SIG-M5 treated with dmso at 0.1 percent for 504 hours (cell line): ENCODE measurements around the gene SLC9A8.

Experiments
- DNase-seq: peaks from one replicate; lab custom pipeline; 2025; ENCODE audit not compliant: unreplicated experiment; lab: John Stamatoyannopoulos, UW

Gene SLC9A8

DNA sequence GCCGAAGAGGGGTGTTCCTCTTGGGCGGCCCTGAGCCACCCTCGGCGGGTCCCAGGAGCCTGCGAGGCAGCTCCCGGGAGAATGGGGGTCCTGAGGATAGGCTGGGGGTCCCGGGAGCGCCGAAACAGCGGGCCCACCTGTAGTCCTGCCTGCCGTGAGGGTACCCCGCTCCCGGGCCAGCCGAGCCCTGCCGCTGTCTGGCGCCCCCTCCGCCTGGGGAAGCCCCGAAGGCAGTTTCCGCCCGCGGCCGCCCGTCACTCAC is 102.4 kb downstream of the SLC9A8 start:
- no peak for DNase-seq

DNA sequence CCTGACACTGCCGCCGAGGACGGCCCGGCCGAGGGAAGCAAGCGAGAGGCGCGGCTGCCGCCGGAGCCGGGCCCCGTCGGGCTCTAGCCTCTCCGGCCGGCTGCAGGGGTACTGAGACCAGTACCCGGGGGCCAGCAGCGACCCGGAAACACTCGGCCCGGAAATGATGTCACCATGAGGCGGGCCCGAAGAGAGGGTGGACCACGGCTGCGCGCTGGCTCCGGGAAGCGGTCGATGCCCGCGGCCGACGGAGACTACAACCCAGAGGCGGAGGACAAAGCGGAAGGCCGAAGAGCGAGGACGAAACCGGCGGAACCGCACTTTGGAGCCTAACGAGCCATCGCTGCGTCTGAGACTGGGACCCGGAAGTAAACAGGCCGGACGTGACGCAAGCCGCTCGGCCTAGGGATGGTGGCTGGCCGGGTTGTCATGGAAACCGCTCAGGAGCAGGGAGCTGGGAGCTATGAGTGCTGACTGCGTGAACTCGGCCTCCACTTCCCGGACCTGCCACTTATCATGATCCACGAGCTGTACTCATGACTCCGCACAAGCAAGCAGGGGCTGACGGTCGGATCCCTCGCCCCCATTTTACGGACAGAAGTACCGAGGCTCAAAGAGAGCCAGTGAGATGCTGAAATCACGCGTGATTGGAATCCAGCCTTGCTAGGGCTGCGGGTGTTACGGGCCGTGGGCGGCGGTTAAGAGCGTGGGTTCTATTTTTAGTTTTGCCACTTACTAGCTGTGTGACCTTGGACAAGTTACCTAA is 102.9 kb downstream of the SLC9A8 start, which contains the start of gene SPATA2:
Gene SPATA2 (minus strand): TSS at position 150 of the 766 bp plus-strand sequence. CDS start 7,039 bp downstream, outside the sequence.
- peak; percentile 95 for DNase-seq

DNA sequence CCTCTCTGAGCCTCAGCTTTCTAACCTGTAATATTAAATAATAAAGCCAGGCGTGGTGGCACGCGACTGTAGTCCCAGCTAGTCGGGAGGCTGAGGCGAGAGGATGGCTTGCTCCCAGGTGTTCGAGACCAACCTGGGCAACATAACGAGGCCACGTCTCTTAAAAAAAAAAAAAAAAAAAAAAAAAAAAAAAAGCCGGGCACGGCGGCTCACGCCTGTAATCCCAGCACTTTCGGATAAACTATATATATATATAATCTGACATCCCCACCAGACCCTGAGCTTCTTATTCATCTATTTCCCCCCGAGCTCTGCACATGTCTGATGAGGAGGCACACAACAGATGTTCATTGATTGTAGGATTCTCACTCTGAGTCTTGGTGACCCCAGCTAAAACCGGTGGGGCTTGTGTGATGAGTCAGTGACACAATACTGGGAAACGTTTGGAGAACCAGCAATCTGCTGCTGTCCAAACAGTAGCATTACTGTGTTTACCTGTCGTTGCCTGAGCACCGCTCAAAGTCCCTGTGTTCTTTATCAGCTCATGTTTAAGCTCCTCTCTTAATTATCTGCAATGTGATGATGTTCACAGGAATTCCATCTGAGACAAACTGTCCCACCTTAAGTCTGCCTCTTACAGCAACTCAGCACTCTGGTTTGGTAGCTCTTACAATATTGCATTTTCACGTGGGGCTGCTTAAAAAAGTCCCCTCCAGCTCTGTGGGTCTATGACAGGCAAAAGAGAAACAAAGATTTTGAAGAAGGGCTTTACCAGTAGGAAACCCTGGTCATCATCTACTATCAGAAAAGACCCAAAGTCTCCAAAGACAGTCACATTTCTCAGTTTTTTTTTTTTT is 103.7 kb downstream of the SLC9A8 start:
- peak; percentile 72 for DNase-seq

DNA sequence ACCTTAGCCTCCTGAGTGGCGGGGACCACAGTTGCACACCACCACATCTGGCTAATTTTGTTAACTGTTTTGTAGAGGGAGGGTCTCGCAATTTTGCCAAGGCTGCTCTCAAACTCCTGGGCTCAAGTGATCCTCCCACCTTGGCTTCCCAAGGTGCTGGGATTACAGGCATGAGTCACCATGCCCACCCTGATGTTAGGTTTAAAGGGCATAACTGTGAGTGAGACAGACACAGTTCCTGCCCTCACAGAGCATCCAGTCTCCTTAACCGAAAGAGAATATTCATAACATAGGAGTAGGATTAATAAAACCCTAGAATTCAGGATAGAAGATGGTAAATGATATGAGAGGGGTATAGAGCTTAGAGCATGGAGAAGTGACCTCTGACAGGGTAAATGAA is 105.8 kb downstream of the SLC9A8 start:
- DNase-seq, result no peak

DNA sequence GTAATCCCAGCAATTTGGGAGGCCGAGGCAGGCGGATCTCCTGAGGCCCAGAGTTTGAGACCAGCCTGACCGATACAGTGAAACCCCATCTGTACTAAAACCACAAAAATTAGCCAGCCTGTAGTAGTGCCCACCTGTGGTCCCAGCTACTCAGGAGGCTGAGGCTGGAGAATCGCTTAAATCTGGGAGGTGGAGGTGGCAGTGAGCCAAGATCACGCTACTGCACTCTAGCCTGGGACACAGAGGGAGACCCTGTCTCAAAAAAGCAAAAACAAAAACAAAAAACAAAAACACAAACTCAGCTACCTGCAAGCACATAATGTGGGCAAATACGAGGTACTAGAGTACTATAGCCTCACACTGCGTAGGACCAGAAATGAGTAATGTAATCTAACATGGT is 106.4 kb downstream of the SLC9A8 start:
- no peak for DNase-seq

DNA sequence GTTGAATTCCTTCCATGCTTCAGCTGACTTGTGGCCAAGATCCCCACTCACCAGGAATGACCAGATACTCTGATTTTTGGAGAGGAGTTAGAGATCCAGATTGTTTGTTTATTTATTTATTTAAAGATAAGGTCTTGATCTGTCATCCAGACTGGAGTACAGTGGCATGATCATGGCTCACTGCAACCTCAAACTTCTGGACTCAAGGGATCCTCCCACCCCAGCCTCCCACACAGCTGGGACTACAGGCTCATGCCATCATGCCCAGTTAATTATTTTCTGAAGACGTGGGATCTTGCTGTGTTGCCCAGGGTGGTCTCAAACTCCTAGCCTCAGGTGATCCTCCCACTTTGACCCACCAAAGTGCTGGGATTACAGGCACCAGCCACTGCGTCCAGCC is 106.8 kb downstream of the SLC9A8 start:
- DNase-seq, result no peak

DNA sequence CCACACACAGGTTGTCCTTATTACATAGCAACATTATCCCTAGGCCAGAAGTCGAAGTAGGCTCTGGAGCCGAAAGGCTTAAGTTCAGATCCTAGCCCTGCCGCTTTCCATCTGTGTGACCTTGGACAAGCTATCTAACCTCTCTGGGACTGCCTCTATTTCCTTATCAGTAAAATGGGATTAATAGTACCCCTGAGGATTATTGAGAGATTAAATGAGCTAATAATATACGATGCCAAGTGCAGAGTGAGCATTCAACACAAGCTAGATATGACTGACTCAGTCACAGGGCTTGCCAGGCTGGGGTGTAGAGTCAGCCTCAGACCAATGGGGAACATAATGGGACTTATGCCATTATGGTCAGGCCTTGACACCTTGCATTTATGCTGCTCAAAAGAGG is 111.6 kb downstream of the SLC9A8 start:
- DNase-seq, result no peak

DNA sequence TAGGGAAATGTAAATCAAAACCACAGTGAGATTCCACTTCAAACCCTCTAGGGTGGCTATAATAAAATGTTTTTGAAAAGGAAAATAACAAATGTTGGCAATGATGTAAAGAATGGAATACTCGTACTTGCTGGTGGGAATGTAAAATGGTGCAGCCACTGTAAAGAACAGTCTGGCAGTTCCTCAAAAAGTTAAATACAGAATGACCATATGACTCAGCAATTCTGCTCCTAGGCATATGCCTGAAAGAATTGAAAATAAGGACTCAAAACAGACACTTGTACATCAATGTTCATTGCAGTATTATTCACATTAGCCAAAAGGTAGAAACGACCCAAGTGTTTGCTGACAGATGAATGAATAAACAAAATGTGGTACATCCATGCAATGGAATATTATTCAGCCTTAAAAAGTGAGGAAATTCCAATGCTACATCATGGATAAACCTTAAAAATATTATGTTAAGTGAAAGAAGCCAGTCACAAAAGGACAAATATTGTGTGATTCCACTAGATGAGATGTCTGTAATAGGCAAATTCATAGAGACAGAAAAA is 113.3 kb downstream of the SLC9A8 start:
- DNase-seq, result peak; percentile 36

DNA sequence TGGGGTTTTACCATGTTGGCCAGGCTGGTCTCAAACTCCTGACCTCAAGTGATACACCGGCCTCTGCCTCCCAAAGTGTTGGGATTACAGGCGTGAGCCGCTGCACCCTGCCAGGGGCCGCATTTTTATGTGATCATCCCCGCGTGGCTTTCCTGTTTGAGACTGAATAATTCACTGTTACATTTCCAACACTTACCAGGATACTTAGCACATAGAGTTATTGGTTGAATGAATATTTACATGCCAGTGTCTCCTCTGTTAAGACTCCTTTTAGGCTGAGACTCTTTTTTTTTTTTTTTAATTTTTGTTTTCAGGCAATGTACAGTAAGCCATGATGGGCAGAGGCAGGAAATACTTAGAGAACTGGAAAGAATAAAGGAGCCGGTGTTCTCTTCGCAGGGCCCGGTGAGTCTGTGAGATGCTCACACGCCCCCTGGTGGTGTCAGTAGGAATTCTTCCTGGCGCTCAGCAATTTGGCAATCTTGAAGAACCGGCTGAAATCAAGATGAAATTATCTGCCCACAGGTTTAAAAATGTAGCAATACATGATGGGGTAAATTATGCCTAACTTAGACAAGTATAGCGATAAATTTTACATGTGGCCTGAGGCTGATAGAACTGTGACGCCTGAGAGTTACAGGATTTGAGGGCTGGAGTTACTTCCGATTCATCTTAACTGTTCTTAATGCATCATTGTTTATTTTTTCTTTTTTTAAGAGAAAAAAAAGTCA is 115.9 kb downstream of the SLC9A8 start:
- peak; percentile 91 for DNase-seq

DNA sequence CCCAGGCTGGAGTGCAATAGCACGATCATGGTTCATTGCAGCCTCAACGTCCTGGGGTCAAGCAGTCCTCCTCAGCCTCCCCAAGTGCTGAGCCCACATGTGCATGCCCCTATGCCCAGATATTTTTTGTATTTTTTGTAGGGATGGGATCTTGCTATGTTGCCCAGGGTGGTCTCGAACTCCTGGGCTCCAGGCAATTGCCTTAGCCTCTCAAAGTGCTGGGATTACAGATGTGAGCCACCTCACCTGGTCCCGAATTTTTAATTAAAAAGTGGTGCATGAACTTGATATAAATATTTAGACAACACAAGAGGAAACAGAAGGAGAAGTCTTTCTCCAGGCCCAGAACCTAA is 116.5 kb downstream of the SLC9A8 start:
- DNase-seq, result no peak

DNA sequence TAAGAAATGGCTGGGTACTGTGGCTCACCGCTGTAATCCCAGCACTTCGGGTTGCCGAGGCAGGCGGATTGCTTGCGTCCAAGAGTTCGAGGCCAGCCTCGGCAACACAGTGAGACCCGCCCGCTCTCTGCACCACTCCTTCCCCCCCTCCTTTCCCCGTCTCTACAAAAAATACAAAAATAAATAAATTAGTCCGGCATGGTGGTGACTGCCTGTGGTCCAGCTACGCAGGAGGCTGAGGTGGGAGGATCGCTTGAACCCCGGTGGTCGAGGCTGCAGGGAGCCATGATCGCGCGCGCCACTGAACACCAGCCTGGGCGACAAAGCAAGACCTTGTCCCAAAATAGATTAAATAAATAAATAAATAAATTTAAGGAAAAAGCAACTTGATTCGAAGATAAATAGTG is 123.1 kb downstream of the SLC9A8 start:
- DNase-seq, result no peak

DNA sequence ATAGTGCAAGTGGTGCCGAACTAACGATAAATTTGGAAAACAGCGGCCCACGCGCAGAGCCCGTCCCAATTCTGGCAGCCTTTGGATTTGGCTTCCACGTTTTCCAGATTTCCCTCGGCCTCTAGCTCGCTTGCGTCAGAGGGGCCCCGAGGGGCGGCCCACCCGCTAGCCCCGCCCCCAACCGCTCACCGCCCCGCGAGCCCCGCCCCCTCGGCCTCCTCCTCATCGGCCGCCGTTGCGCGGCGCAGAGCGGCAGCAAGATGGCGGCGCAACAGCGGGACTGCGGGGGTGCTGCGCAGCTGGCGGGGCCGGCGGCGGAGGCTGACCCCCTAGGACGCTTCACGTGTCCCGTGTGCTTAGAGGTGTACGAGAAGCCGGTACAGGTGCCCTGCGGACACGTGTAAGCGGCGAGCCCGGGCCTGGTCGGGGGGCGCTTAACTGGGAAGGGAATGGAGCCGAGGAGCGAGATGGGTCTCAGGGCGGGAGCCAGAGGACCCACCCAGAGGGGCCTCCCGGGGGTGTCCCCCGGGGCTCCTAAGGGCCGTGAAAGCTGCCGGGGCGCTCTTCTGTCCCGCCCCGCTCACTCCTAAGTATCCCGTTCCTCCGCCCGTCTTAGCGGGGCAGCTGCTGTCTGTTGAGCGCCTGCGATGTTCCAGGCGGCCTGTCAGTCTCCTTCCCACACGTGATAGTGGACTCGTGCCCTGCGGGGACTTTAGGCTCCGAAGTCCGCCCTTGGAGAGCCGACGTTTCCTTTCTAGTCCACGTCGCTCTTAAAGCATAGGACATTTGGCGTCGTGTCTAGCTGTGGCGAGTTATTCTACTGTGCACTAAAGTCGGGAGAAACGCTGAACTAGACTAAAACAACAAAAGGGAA is 123.8 kb downstream of the SLC9A8 start, which contains the start of gene RNF114:
Gene RNF114 (plus strand): TSS at position 245 of the 874 bp plus-strand sequence. CDS start 16 bp downstream, at position 261.
- peak; percentile 93 for DNase-seq

DNA sequence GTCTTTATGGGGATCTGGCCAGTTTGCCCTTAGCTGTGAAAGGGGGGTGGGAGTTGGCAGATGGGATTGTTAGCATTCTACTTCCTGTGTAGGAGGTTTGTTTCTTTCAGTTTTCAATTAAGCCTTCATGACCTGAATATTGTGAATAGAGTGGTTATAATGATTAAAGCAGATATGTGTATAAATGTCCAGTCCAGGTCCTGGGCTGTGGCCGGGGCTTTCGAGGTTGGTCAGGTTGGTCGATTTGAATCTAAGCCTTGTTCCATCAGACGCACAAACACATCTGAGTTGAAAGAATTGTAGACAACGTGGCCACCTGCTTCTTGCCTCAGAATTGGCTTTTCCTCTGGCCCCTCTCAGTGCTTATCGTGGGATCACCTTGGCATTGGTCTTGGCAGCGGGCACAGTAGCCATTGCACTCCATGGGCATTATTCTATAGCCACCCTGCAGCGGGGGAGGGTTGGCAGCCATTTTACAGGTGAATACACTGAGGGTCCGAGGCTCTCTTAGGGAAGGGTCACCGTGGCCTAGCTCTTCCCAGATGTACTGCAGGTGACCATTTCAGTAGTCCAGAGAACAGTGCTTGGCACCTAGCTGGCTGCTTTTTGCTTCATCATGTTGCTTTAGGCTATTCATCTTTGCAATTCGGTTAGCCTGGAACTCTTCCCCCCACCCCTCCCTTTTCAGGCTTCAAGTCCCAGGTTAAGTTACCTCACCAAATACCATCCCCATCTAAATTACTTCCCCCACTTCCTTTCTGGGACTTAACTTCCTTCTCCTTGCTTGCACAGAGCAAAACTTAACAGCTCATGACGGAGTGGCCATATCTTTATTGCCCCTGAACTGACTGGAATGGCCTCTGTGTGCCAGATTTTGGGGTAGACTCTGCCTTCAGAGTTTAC is 124.7 kb downstream of the SLC9A8 start:
- peak; percentile 77 for DNase-seq

DNA sequence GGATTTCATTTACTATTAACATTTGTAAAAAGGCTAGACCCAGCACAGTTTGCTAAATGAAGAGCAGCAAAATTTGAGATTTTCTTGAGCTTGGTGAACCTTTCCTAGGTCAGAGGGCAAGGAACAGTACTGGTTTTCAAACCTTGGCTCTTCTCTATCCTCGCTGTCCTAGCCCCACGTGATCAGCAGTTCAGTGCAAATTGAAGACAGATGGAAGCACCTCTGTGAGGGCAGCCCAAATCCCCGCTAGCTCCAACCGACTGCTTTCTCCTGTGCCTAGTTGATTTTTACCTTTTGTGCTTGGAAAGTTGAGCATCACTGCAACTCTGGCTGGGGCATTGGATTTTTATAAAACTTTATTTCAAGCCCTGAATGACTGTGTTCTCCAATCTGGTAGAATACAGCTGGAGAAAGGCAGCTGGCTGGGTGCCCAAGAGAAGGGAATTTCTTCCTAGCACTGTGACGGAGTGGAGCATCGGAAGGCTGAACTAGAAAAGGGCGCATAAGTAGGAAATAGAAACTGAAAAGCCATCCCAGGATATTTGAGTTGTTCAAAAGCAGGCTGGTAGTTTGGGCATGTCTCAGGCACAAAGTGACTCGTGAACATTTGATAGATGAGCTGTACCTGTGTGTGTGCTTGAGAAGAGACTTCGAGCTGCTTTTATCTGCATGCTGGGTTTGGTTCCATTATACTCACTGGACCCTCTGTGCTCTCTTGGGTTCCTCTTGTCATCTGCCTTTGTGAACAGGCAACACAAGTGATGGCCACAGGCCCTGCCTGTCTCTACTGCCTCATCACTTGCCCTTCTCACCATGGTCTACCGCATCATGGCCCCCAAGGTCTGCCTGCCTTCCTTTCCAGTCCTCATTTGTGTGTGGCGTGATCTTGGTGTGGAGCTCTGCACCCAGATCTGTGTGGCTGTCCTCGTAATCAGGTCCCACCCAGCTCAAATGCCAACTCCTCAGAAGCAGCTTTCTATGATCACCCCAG is 125.8 kb downstream of the SLC9A8 start:
- DNase-seq, result no peak

DNA sequence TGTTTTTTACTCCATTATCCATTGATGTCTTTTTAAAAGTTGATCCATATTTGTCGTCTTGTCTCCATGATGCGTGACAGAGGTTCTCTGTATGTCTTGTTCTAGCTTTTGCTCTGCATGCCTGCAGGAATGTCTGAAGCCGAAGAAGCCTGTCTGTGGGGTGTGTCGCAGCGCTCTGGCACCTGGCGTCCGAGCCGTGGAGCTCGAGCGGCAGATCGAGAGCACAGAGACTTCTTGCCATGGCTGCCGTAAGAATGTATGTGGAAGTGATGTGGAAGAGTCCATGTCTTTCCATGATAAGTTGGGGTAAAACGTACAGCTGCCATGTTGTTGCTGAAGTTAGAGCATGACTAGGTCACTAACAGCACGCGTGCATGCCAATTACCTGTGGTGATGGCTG is 128.8 kb downstream of the SLC9A8 start:
- DNase-seq, result no peak
